Measurements from ENCODE around the gene AGTRAP.

Gene AGTRAP

DNA sequence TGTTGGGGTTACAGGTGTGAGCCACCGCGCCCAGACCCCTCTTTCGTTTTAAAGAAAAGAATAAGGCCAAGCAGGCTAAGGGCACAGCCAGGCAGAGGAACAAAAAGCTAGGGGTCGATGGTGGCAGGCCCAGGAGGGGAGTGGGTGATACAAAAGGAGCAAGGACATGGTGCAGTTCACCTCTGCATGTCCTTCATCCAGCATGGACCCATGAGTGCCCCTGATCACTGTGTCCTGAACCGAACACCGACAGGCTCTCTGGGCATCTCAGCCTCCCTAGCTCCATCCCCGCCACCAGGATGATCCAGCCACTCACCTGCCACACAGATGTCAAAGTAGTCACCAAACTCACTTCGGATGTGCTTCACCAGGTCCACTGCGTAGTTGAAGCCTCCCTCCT is 64.0 kb downstream of the AGTRAP start:
- WGBS (ENCODE audit: extremely low coverage, insufficient coverage, insufficient read length) = no CpG with 5 or more reads among the region's 9 CpGs
- Histone ChIP-seq H3K36me3 (ENCODE audit: control insufficient read depth in 1 of 2, insufficient read depth in 2 of 2, low read length in 2 of 2) (peaks cover 20 to 33% of the 10 kb centered on the region in 2 experiments), H3K23ac (ENCODE audit: low read length) (no peak overlapping the region), H4K91ac (ENCODE audit: low read depth, low read length) (no peak overlapping the region), H3K4me2 (ENCODE audit: low read length) (no peak overlapping the region), H2AFZ (ENCODE audit: insufficient read depth, low read length, poor library complexity) (no peak overlapping the region), H3K14ac (ENCODE audit: low read length) (no peak overlapping the region), H2AK5ac (ENCODE audit: low read length) (no peak overlapping the region), H3K9me3 (ENCODE audit: insufficient read depth, low read depth, low read length) (peaks cover 2% of the 10 kb centered on the region), H2BK120ac (ENCODE audit: insufficient read depth, low read length, poor library complexity) (no peak overlapping the region), H3K4me1 (ENCODE audit: control insufficient read depth in 1 of 2, insufficient read depth in 2 of 2, low read length in 2 of 2) (peaks cover 16 to 21% of the 10 kb centered on the region in 2 experiments), H3K4me3 (ENCODE audit: low read depth, low read length) (no peak overlapping the region), H2BK5ac (ENCODE audit: low read depth, low read length, poor library complexity) (no peak overlapping the region), H3K79me2 (ENCODE audit: control insufficient read depth, insufficient read depth, low read length, poor library complexity) (peaks cover under 1% of the 10 kb centered on the region), H4K12ac (ENCODE audit: low read depth, low read length) (no peak overlapping the region), H3K27me3 (ENCODE audit: insufficient read depth, low read length) (no peaks in the 10 kb centered on the region), H3K18ac (ENCODE audit: low read length) (no peak overlapping the region), H3K79me1 (ENCODE audit: low read length) (peaks cover 10% of the 10 kb centered on the region), H3K4ac (ENCODE audit: low read depth, low read length) (no peak overlapping the region), H4K8ac (ENCODE audit: low read depth, low read length) (no peak overlapping the region), H2BK12ac (ENCODE audit: low read length) (no peak overlapping the region), H3K27ac (ENCODE audit: low read depth, low read length) (no peak overlapping the region), H3K9ac (ENCODE audit: low read length) (no peak overlapping the region)
- no peak for DNase-seq

- Histone ChIP-seq H3K18ac (ENCODE audit: low read length) (no peak overlapping the region), H3K14ac (ENCODE audit: low read length) (no peak overlapping the region), H4K12ac (ENCODE audit: low read depth, low read length) (no peak overlapping the region), H3K27ac (ENCODE audit: low read depth, low read length) (no peak overlapping the region), H3K23ac (ENCODE audit: low read length) (no peak overlapping the region), H3K9ac (ENCODE audit: low read length) (no peak overlapping the region), H3K79me1 (ENCODE audit: low read length) (peaks cover 15% of the 10 kb centered on the region), H2AFZ (ENCODE audit: insufficient read depth, low read length, poor library complexity) (no peak overlapping the region), H3K27me3 (ENCODE audit: insufficient read depth, low read length) (no peaks in the 10 kb centered on the region), H3K4me3 (ENCODE audit: low read depth, low read length) (no peak overlapping the region), H3K9me3 (ENCODE audit: insufficient read depth, low read depth, low read length) (peaks cover 2% of the 10 kb centered on the region), H2BK120ac (ENCODE audit: insufficient read depth, low read length, poor library complexity) (no peak overlapping the region), H3K4ac (ENCODE audit: low read depth, low read length) (no peak overlapping the region), H4K91ac (ENCODE audit: low read depth, low read length) (no peak overlapping the region), H3K4me1 (ENCODE audit: control insufficient read depth in 1 of 2, insufficient read depth in 2 of 2, low read length in 2 of 2) (peaks cover 16 to 24% of the 10 kb centered on the region in 2 experiments), H2AK5ac (ENCODE audit: low read length) (no peak overlapping the region), H3K36me3 (ENCODE audit: control insufficient read depth in 1 of 2, insufficient read depth in 2 of 2, low read length in 2 of 2) (peaks cover 15 to 29% of the 10 kb centered on the region in 2 experiments), H2BK5ac (ENCODE audit: low read depth, low read length, poor library complexity) (no peak overlapping the region), H3K4me2 (ENCODE audit: low read length) (no peak overlapping the region), H2BK12ac (ENCODE audit: low read length) (no peak overlapping the region), H4K8ac (ENCODE audit: low read depth, low read length) (no peak overlapping the region), H3K79me2 (ENCODE audit: control insufficient read depth, insufficient read depth, low read length, poor library complexity) (peaks cover 5% of the 10 kb centered on the region)
- DNase-seq = no peak
- WGBS (ENCODE audit: extremely low coverage, insufficient coverage, insufficient read length) = no CpG with 5 or more reads among the region's 8 CpGs
Measured at GRCh38 chr1:11800391-11800755, 64.4 kb downstream of the AGTRAP start.
